GM08714 (cell line): ENCODE results near the gene PECR.
A peak's percentile ranks its signal among the peaks of the same experiment; 100 is the strongest.

Experiments used
- H3K4me3 ChIP-seq: fragments of 200-500 bp; sonication (Bioruptor generic); 2 replicates; pipeline ENCODE4 v1.5.1; 2014; ENCODE audit warnings: mild to moderate bottlenecking, low read length, inconsistent platforms
- ZNF274 ChIP-seq: IDR thresholded peaks from 2 replicates; pipeline ENCODE4 v1.6.1; 2012; ENCODE audit warnings: mild to moderate bottlenecking, low read depth, low read length

Gene PECR

GRCh38 chr2:216071111-216071851 is 10.3 kb downstream of the PECR start:
- TF ChIP-seq ZNF274 = no peak
- H3K4me3 ChIP-seq = no peak overlapping the region

GRCh38 chr2:216070195-216070594 is 11.4 kb downstream of the PECR start:
- TF ChIP-seq ZNF274 = no peak
- no peak overlapping the region for H3K4me3 ChIP-seq

GRCh38 chr2:216069028-216069427 is 12.6 kb downstream of the PECR start:
- no peak for TF ChIP-seq ZNF274
- H3K4me3 ChIP-seq = no peak overlapping the region

- no peak for TF ChIP-seq ZNF274
- no peak overlapping the region for H3K4me3 ChIP-seq
Observed at GRCh38 chr2:216066230-216066629, 15.4 kb downstream of the PECR start.

- TF ChIP-seq ZNF274 = no peak
Observed at GRCh38 chr2:216064665-216065064, 16.9 kb downstream of the PECR start.

GRCh38 chr2:216064014-216064630 is 17.5 kb downstream of the PECR start:
- no peak overlapping the region for H3K4me3 ChIP-seq
- no peak for TF ChIP-seq ZNF274

More at GRCh38 chr2:216064665-216065064, 16.9 kb downstream of the PECR start:
- H3K4me3 ChIP-seq = no peak overlapping the region

GRCh38 chr2:216059233-216059834 is 22.3 kb downstream of the PECR start:
- no peak overlapping the region for H3K4me3 ChIP-seq
- no peak for TF ChIP-seq ZNF274

- peak overlapping the region; percentile 53; the same call in 1 of the 2 replicates for H3K4me3 ChIP-seq
- TF ChIP-seq ZNF274 = no peak
Observed at GRCh38 chr2:216057688-216058193, 23.9 kb downstream of the PECR start.

- peak overlapping the region; percentile 38; the same call in 1 of the 2 replicates for H3K4me3 ChIP-seq
- no peak for TF ChIP-seq ZNF274
Observed at GRCh38 chr2:216056739-216057138, 24.9 kb downstream of the PECR start.

GRCh38 chr2:216055680-216056079 is 25.9 kb downstream of the PECR start:
- no peak overlapping the region for H3K4me3 ChIP-seq
- TF ChIP-seq ZNF274 = no peak

GRCh38 chr2:216052420-216052819 is 29.2 kb downstream of the PECR start:
- TF ChIP-seq ZNF274 = no peak
- H3K4me3 ChIP-seq = no peak overlapping the region

- H3K4me3 ChIP-seq = no peak overlapping the region
- no peak for TF ChIP-seq ZNF274
Observed at GRCh38 chr2:216051350-216051749, 30.3 kb downstream of the PECR start.

GRCh38 chr2:216049452-216049851 is 32.2 kb downstream of the PECR start:
- no peak overlapping the region for H3K4me3 ChIP-seq
- TF ChIP-seq ZNF274 = no peak

GRCh38 chr2:216047397-216047796 is 34.2 kb downstream of the PECR start:
- TF ChIP-seq ZNF274 = no peak
- no peak overlapping the region for H3K4me3 ChIP-seq

GRCh38 chr2:216044883-216045486 is 36.6 kb downstream of the PECR start:
- H3K4me3 ChIP-seq = no peak overlapping the region
- TF ChIP-seq ZNF274 = no peak

- no peak overlapping the region for H3K4me3 ChIP-seq
- TF ChIP-seq ZNF274 = no peak
Observed at GRCh38 chr2:216043949-216044348, 37.7 kb downstream of the PECR start.
